ENCODE measurements around the gene ABLIM2. TPM values are rescaled to one million over a fixed set of nuclear protein-coding genes. Genes with fewer than 3 reads are reported as not detected.

The ABLIM2 gene
- total RNA-seq, 1 experiment from 2014 or later = 2.7 TPM

DNA sequence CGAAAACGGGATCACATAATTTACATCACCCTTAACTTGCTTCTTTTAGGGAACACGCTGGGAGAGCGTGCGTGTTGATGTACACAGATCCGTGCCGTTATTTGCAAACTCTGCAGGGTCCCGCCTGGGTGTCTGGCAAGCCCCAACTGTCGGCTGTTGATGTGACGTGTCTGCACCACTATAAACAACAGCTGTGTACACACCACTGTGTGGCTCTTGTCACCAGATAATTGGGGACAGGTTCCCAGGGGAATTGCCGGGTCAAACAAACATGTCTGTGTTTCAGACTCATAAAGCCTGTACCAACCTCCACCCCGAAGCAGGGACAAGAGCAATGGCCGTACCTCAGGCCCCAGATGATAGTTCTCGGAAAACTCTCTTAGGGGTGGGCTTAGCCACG, 113.9 kb downstream of the ABLIM2 start:
- H3K9me3 ChIP-seq (ENCODE audit: low read depth, low read length, poor library complexity, severe bottlenecking) = no peaks in the 10 kb centered on the region
- no peaks in the 10 kb centered on the region for H3K4me1 ChIP-seq (ENCODE audit: insufficient read depth, low read length, poor library complexity, severe bottlenecking)
- no peak overlapping the region for H3K4me3 ChIP-seq (ENCODE audit: low read depth, low read length, poor library complexity, severe bottlenecking)
- ChIA-PET POLR2A (ENCODE audit: low non-redundant PET) (no interaction called here), CTCF (no interaction called here)
- BruUV-seq (replicated peaks) = no TSS peak
- DNase-seq (ENCODE audit: low spot score) = peak; percentile 71
- intact Hi-C loops (cut with micrococcal nuclease; ENCODE audit: unreplicated experiment) = no loop called here
- TF ChIP-seq EZH2 (IDR thresholded peaks at IDR 0.05; ENCODE audit: borderline replicate concordance, low read depth, low read length, poor library complexity, severe bottlenecking) = no peak
- H3K27ac ChIP-seq (ENCODE audit: low read depth, low read length, poor library complexity, severe bottlenecking) = no peak overlapping the region
- H3K36me3 ChIP-seq (ENCODE audit: insufficient read depth, low read length, poor library complexity, severe bottlenecking) = no peaks in the 10 kb centered on the region
- no peaks in the 10 kb centered on the region for H3K27me3 ChIP-seq (replicated peaks; ENCODE audit: insufficient read depth, low read depth, low read length, poor library complexity)

DNA sequence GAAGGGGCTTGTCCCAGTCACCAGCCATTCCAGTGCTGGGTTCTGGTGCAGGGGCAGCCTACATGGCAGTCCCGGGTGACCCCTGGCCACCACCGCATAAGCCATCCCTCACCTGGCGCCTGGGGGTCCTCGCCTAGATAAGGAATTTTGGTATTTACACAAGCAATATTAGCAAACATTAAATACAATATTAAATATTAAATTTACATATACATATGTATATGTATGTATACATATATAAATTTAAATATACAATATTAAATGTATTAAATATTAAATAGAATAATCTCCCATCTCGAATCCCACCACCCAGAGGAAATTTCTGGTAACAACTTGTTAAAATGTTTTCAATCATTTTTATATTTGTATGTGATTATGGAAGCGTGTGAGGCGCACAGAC, 114.4 kb downstream of the ABLIM2 start:
- no peak overlapping the region for H3K27ac ChIP-seq (ENCODE audit: low read depth, low read length, poor library complexity, severe bottlenecking)

DNA sequence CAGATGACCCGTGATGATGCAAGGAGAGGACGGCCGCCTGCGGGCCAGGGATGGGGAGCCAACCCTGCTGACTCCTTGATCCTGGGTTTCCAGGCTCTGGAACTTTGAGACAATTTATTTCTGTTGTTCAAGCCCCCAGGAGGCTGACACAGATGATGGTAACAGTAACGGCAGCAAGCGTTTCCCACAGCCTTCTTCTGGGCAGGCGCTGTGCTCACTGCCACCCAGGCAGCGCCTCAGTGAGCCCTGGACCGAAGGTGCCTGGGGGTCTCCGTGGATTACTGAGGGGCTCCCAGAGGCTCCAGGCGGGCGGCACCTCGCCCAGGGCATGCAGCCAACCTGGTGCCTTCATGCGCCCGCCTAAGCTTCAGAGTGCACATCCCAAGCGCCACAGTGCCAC, 115.0 kb downstream of the ABLIM2 start:
- POLR2A ChIA-PET (ENCODE audit: low non-redundant PET) = no interaction called here
- no peaks in the 10 kb centered on the region for H3K36me3 ChIP-seq (ENCODE audit: insufficient read depth, low read length, poor library complexity, severe bottlenecking)
- H3K4me3 ChIP-seq (ENCODE audit: low read depth, low read length, poor library complexity, severe bottlenecking) = no peak overlapping the region
- H3K27ac ChIP-seq (ENCODE audit: low read depth, low read length, poor library complexity, severe bottlenecking) = no peak overlapping the region
- no TSS peak for BruUV-seq (replicated peaks)
- no peak for TF ChIP-seq EZH2 (IDR thresholded peaks at IDR 0.05; ENCODE audit: borderline replicate concordance, low read depth, low read length, poor library complexity, severe bottlenecking)
- TF ChIP-seq, protein P1, sequence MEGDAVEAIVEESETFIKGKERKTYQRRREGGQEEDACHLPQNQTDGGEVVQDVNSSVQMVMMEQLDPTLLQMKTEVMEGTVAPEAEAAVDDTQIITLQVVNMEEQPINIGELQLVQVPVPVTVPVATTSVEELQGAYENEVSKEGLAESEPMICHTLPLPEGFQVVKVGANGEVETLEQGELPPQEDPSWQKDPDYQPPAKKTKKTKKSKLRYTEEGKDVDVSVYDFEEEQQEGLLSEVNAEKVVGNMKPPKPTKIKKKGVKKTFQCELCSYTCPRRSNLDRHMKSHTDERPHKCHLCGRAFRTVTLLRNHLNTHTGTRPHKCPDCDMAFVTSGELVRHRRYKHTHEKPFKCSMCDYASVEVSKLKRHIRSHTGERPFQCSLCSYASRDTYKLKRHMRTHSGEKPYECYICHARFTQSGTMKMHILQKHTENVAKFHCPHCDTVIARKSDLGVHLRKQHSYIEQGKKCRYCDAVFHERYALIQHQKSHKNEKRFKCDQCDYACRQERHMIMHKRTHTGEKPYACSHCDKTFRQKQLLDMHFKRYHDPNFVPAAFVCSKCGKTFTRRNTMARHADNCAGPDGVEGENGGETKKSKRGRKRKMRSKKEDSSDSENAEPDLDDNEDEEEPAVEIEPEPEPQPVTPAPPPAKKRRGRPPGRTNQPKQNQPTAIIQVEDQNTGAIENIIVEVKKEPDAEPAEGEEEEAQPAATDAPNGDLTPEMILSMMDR (conservative IDR thresholded peaks at IDR 0.05; ENCODE audit: low read depth, low read length) = no peak
- no peaks in the 10 kb centered on the region for H3K4me1 ChIP-seq (ENCODE audit: insufficient read depth, low read length, poor library complexity, severe bottlenecking)
- no peaks in the 10 kb centered on the region for H3K9me3 ChIP-seq (ENCODE audit: low read depth, low read length, poor library complexity, severe bottlenecking)
- DNase-seq (ENCODE audit: low spot score) = no peak
- CTCF ChIA-PET = no interaction called here
- no peaks in the 10 kb centered on the region for H3K27me3 ChIP-seq (replicated peaks; ENCODE audit: insufficient read depth, low read depth, low read length, poor library complexity)
- intact Hi-C loops (cut with micrococcal nuclease; ENCODE audit: unreplicated experiment) = no loop called here

More for the DNA sequence above, 114.4 kb downstream of the ABLIM2 start:
- no peak for DNase-seq (ENCODE audit: low spot score)
- POLR2A ChIA-PET (ENCODE audit: low non-redundant PET) = no interaction called here
- no peaks in the 10 kb centered on the region for H3K36me3 ChIP-seq (ENCODE audit: insufficient read depth, low read length, poor library complexity, severe bottlenecking)
- CTCF ChIA-PET = no interaction called here
- TF ChIP-seq EZH2 (IDR thresholded peaks at IDR 0.05; ENCODE audit: borderline replicate concordance, low read depth, low read length, poor library complexity, severe bottlenecking) = no peak
- no peak overlapping the region for H3K4me3 ChIP-seq (ENCODE audit: low read depth, low read length, poor library complexity, severe bottlenecking)
- no peaks in the 10 kb centered on the region for H3K27me3 ChIP-seq (replicated peaks; ENCODE audit: insufficient read depth, low read depth, low read length, poor library complexity)
- H3K4me1 ChIP-seq (ENCODE audit: insufficient read depth, low read length, poor library complexity, severe bottlenecking) = no peaks in the 10 kb centered on the region
- no peaks in the 10 kb centered on the region for H3K9me3 ChIP-seq (ENCODE audit: low read depth, low read length, poor library complexity, severe bottlenecking)
- intact Hi-C loops (cut with micrococcal nuclease; ENCODE audit: unreplicated experiment) = no loop called here
- no TSS peak for BruUV-seq (replicated peaks)

DNA sequence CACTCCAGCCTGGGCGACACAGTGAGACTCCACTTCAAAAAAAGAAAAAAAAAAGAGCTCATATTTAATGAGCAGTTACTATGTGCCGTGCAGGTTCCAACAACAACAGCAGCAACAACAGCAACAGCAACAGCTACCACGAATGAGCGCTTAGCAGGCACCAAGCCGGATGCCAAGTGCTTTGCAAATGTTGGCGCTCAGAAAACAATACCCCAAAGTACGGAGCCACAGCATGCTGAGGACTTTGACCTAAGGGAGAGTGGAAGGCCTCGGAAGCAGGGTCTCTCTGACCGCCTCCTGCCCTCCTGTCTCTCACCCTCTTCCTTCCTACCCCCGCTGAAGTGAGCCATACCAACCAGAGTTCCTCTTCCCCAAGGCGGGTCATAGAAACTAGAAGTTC, 116.7 kb downstream of the ABLIM2 start:
- ChIA-PET CTCF (interaction anchor here (0.6 kb wide), 1 partner anchor 198 kb away, joined by 3 read pairs; no protein-coding TSS in a partner anchor), POLR2A (ENCODE audit: low non-redundant PET) (no interaction called here)
- no peak overlapping the region for H3K4me3 ChIP-seq (ENCODE audit: low read depth, low read length, poor library complexity, severe bottlenecking)
- no peaks in the 10 kb centered on the region for H3K36me3 ChIP-seq (ENCODE audit: insufficient read depth, low read length, poor library complexity, severe bottlenecking)
- intact Hi-C loops (cut with micrococcal nuclease; ENCODE audit: unreplicated experiment) = no loop called here
- no peak overlapping the region for H3K27ac ChIP-seq (ENCODE audit: low read depth, low read length, poor library complexity, severe bottlenecking)
- H3K27me3 ChIP-seq (replicated peaks; ENCODE audit: insufficient read depth, low read depth, low read length, poor library complexity) = no peaks in the 10 kb centered on the region
- TF ChIP-seq EZH2 (IDR thresholded peaks at IDR 0.05; ENCODE audit: borderline replicate concordance, low read depth, low read length, poor library complexity, severe bottlenecking) = no peak
- TF ChIP-seq, protein P1 (conservative IDR thresholded peaks at IDR 0.05; ENCODE audit: low read depth, low read length) = no peak
- H3K9me3 ChIP-seq (ENCODE audit: low read depth, low read length, poor library complexity, severe bottlenecking) = no peaks in the 10 kb centered on the region
- DNase-seq (ENCODE audit: low spot score) = no peak
- BruUV-seq (replicated peaks) = no TSS peak
- H3K4me1 ChIP-seq (ENCODE audit: insufficient read depth, low read length, poor library complexity, severe bottlenecking) = no peaks in the 10 kb centered on the region
